A673 (cell line): Measurements from ENCODE around the gene BAIAP3.

Source experiments
- CTCF ChIP-seq: fragments of 300-800, 200-600 bp; sonication (generic); conservative IDR thresholded peaks from 2 replicates; pipeline ENCODE4 v1.5.1; 2017; ENCODE audit warnings: low read depth, mild to moderate bottlenecking, antibody characterized with exemption, low read length, moderate library complexity, mixed read lengths
- EZH2 ChIP-seq: fragments of 200-600 bp; sonication (generic); IDR thresholded peaks from 2 replicates; pipeline ENCODE4 v1.6.1; 2017; ENCODE audit warnings: borderline replicate concordance, low read depth, mild to moderate bottlenecking, mixed read lengths, antibody characterized with exemption, low read length; ENCODE audit not compliant: poor library complexity, severe bottlenecking

GRCh38 chr16:1316033-1316405 lies 17.4 kb upstream of the BAIAP3 start:
- TF ChIP-seq CTCF (no peak), EZH2 (no peak)
